Thymus (tissue), 11 donors: Measurements from ENCODE around the gene NEK10. TPM values are rescaled to one million over a fixed set of nuclear protein-coding genes. Genes with fewer than 3 reads are reported as not detected.

Experiments
- DNase-seq, 9 donors: peaks; one replicate each; pipeline ENCODE4 v3.0.0-alpha.2; 2013; ENCODE audit warnings: low spot score in 9 of 9, low read depth in 6 of 9, missing footprints in 1 of 9
- H3K27ac ChIP-seq, 2 donors: one replicate each; pipeline ENCODE4 v1.5.1; 2013; ENCODE audit warnings: control low read depth in 1 of 2, low read depth in 1 of 2, low read length in 1 of 2, mild to moderate bottlenecking in 1 of 2, moderate library complexity in 1 of 2
- H3K27me3 ChIP-seq, 2 donors: one replicate each; pipeline ENCODE4 v1.5.1; 2013; ENCODE audit warnings: low read length in 1 of 2; ENCODE audit not compliant: control insufficient read depth in 2 of 2, insufficient read depth in 1 of 2
- H3K36me3 ChIP-seq, 2 donors: one replicate each; pipeline ENCODE4 v1.5.1; 2013; ENCODE audit warnings: low read length in 1 of 2, mild to moderate bottlenecking in 1 of 2, moderate library complexity in 1 of 2; ENCODE audit not compliant: control insufficient read depth in 2 of 2, insufficient read depth in 2 of 2
- H3K4me1 ChIP-seq, 2 donors: one replicate each; pipeline ENCODE4 v1.5.1; 2013; ENCODE audit warnings: low read length in 2 of 2; ENCODE audit not compliant: control insufficient read depth in 2 of 2, insufficient read depth in 2 of 2
- H3K4me3 ChIP-seq, 2 donors: one replicate each; pipeline ENCODE4 v1.5.1; 2013; ENCODE audit warnings: low read length in 2 of 2, control low read depth in 1 of 2, mild to moderate bottlenecking in 1 of 2
- H3K9me3 ChIP-seq, 2 donors: one replicate each; pipeline ENCODE4 v1.5.1; 2013; ENCODE audit warnings: low read length in 1 of 2, mild to moderate bottlenecking in 1 of 2; ENCODE audit not compliant: control insufficient read depth in 2 of 2, insufficient read depth in 1 of 2
- WGBS: extraction: QIAGEN DNeasy Blood & Tissue Kit; methylation state at CpG from one replicate; pipeline ENCODE4 v1.1.7; 2013; 5-methylcytosine and 5-hydroxymethylcytosine counted together
- polyA plus RNA-seq: library from polyadenylated mRNA; stranded (reverse); fragments of 200-250 nt; gene quantifications from one replicate; pipeline ENCODE4 v1.2.3, GENCODE V29; 2013
- total RNA-seq: library from RNA; stranded (reverse); fragments of 120-200 nt; gene quantifications from one replicate; pipeline ENCODE4 v1.2.4, GENCODE V29; 2013
- donor health status: healthy.

NEK10 gene
- total and polyA plus RNA-seq, 2 donors = 0.76 to 0.87 TPM

DNA sequence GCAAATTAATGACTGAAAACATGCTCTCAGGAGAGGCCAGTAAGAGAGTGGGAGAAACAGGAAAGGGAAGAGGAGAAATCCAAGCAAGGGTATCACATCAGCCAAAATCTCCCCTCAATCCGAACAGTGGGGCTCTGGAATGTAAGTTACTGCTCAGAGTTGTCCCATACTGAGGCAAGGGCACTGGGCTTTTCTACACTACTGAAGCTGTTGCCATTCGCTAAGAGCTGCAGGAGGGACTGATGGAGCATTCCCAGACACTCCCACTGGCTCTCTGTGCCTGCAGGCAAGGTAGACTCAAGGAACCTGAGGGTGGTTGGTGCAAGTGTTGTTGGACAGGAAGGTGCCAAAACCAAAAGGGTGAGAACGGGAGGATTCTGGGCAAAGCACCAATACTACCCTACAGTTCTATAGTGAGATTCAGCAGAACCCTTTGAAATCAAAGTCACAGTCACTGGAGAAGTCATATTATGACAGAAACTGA is 46.1 kb downstream of the NEK10 start:
- no peaks in the 10 kb centered on the region for H3K27me3 ChIP-seq
- H3K4me1 ChIP-seq = peaks cover 0 to 4% of the 10 kb centered on the region in 2 donors
- H3K36me3 ChIP-seq = no peaks in the 10 kb centered on the region
- H3K9me3 ChIP-seq = no peaks in the 10 kb centered on the region
- H3K4me3 ChIP-seq = no peak overlapping the region
- no peak overlapping the region for H3K27ac ChIP-seq
- WGBS = 95% methylated on average over 3 of the region's 3 CpGs
- no peak for DNase-seq

DNA sequence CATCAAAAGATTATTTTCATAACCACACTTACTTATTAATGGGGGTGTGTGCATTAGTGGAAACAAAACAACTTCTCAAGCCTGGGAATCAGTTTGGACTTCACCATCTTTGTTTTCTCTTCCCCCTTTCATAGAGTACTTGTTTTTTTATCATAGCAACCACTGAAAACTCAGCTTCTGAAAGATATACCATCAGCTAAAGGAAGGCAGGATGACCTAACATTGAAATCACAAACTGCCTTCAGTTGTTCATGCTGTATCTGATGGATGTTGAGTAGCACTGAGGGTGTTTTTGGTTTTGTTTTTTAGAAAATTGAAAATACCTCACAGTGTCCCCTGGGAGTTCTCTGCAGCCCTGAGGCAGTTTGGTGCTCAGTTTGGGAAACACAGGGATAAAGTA is 46.5 kb downstream of the NEK10 start:
- Histone ChIP-seq H3K27ac (no peak overlapping the region), H3K9me3 (no peaks in the 10 kb centered on the region), H3K27me3 (no peaks in the 10 kb centered on the region), H3K36me3 (no peaks in the 10 kb centered on the region), H3K4me3 (no peak overlapping the region), H3K4me1 (peaks cover 0 to 4% of the 10 kb centered on the region in 2 donors)
- no peak for DNase-seq

DNA sequence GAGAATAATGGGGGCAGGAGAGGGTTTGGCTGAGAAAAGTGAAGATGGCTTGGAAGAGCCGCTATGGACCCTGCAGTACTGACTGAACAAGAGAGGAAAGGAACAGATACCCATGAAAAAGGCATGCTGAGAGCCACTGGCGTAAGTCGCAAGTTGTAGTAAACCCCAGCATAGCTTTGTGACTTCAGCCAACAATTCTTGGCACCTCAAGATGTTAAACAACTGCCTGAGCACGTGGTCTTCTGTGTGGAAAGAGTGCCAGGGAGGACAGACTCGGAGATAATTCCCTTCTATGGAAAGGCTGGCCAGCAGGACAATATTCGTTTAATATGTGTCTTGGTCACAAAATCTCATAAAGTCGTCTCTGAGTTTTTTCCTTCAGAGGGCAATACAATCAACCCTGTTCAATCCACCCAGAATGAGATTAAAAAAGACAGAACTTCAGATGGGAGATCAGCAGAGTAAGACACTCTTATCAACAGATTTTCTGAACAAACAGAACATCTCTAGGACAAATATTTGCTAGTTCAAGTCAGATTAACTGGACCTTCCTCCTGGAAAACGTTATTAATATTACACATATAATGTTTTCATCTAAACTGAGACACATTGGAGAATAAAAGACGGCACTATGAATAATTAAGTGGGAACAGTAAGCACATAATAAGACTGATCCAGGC is 49.2 kb downstream of the NEK10 start:
- no peaks in the 10 kb centered on the region for H3K36me3 ChIP-seq
- WGBS = 94% methylated on average over 9 of the region's 9 CpGs
- no peak overlapping the region for H3K4me3 ChIP-seq
- no peaks in the 10 kb centered on the region for H3K27me3 ChIP-seq
- H3K9me3 ChIP-seq = no peaks in the 10 kb centered on the region
- no peak overlapping the region for H3K27ac ChIP-seq
- no peak for DNase-seq
- no peaks in the 10 kb centered on the region for H3K4me1 ChIP-seq

DNA sequence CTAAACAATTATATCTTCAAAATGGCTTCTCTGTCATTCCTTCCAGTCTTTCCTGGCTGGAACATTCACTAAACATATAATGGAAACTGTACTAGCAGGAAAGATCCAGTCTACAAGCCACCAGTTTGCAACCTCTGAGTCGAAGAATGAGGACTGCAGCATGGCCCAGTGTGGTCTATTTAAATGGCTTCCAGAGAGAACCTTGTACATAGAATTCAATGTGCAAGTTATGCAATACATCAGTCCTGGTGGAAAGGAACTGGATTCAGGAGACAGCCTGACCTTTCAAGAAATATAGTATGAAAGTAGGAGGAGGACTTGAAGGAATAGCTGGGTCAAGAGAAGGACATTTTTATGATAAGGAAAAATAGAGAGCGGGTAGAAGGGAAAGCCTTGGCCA is 49.9 kb downstream of the NEK10 start:
- 98% methylated on average over 2 of the region's 2 CpGs for WGBS
- H3K9me3 ChIP-seq = no peaks in the 10 kb centered on the region

DNA sequence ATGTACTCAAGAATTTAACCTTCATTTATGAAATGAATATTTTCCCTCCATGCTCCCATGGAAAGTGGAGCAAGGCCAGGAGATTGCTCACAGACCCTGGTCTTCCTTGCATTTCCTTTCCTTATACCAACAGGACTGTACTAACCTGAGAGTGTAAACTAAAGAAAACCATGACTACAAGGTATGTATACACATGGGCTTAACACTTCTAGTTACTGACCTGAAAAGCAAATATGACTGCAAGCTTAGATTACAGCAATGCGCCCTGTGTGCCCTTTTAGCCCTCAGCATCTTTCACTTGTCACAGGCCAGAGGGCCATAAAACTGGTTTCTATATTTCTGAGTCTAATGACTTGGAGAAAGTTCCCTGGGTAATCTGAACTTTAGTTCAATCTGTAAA is 52.1 kb downstream of the NEK10 start:
- WGBS = 97% methylated on average over 1 of the region's 1 CpG
- Histone ChIP-seq H3K36me3 (no peaks in the 10 kb centered on the region), H3K4me3 (no peak overlapping the region), H3K9me3 (no peaks in the 10 kb centered on the region), H3K27me3 (no peaks in the 10 kb centered on the region), H3K4me1 (no peaks in the 10 kb centered on the region), H3K27ac (no peak overlapping the region)
- DNase-seq = no peak

More for the DNA sequence above, 49.9 kb downstream of the NEK10 start:
- no peaks in the 10 kb centered on the region for H3K4me1 ChIP-seq
- no peak for DNase-seq
- no peak overlapping the region for H3K4me3 ChIP-seq
- H3K27me3 ChIP-seq = no peaks in the 10 kb centered on the region
- no peak overlapping the region for H3K27ac ChIP-seq
- no peaks in the 10 kb centered on the region for H3K36me3 ChIP-seq

DNA sequence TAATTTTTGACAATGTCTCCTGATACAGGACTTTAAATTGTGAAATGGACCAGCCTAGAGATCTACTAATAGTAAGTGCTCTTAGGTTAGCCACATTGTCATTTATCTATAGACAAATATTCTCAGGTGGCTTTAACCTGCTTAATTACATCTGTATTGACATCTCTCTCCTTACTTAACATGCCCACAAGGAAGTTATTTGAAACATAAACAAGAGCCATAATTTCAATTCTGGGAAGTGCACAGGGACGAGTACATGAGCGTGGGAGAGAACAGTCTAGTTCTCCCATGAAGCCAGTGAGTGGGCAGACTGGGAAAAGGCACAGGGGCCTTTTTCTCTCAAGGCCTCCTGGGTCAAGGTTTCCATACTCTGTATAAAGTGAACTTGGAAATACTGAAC is 54.2 kb downstream of the NEK10 start:
- Histone ChIP-seq H3K4me1 (peaks cover 0 to 4% of the 10 kb centered on the region in 2 donors), H3K27me3 (no peaks in the 10 kb centered on the region), H3K27ac (no peak overlapping the region), H3K4me3 (no peak overlapping the region), H3K36me3 (no peaks in the 10 kb centered on the region), H3K9me3 (no peaks in the 10 kb centered on the region)
- WGBS = 98% methylated on average over 2 of the region's 2 CpGs
- no peak for DNase-seq

DNA sequence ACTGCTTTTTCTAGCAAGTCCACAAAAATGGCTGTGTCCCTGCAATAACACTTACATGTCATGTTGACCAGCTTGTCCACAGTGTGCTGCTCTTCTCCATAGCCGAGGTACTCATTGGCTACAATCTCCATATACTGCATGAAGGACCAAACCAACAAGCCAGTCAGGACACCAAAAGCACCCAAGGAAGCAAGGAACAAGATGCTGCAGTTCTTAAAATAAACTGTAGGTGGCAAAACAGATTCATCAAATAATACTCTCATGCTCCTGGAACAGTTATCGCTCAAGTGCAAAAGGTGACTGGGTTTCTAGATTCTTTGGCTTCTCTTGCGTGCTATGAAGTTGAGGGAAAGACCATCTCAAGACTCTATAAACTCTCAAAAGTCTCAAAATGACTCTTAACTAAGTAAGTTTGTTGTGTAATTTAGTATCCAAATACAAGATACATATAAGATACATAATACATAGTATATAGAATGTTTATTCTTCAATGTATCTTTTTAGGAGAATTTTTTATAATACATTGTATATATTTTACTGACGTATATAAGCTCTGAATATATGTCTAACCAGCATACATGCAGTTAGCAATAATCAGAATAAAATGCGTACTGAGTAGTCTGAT is 57.0 kb downstream of the NEK10 start:
- no peaks in the 10 kb centered on the region for H3K36me3 ChIP-seq
- no peak overlapping the region for H3K27ac ChIP-seq
- 59% methylated on average over 5 of the region's 5 CpGs for WGBS
- H3K4me1 ChIP-seq = peaks cover 0 to 4% of the 10 kb centered on the region in 2 donors
- no peaks in the 10 kb centered on the region for H3K9me3 ChIP-seq
- no peak overlapping the region for H3K4me3 ChIP-seq
- no peaks in the 10 kb centered on the region for H3K27me3 ChIP-seq
- DNase-seq = peak; percentile 33 to 85 (median 64)

DNA sequence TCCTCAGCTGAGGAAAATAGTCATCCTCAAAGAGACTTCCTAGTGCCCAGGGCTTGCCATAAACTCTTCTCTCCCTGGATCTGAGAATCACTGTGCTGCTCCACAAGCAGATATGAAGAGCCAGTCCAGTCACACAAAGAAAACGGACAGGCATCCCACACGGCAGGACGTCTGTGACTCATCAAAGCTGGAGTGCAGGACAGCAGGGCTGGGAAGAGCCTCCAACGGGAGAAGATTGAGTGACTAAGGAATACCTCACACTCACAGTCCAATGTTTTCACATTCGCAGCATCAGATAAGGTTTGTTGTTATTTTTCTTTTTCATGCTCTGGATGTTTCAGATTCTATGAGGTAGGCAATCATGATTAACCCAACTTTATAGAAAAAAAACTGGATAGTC is 57.8 kb downstream of the NEK10 start:
- Histone ChIP-seq H3K27ac (no peak overlapping the region), H3K9me3 (no peaks in the 10 kb centered on the region), H3K4me1 (peaks cover 0 to 4% of the 10 kb centered on the region in 2 donors), H3K36me3 (no peaks in the 10 kb centered on the region), H3K27me3 (no peaks in the 10 kb centered on the region), H3K4me3 (no peak overlapping the region)
- no peak for DNase-seq
- 94% methylated on average over 5 of the region's 5 CpGs for WGBS

DNA sequence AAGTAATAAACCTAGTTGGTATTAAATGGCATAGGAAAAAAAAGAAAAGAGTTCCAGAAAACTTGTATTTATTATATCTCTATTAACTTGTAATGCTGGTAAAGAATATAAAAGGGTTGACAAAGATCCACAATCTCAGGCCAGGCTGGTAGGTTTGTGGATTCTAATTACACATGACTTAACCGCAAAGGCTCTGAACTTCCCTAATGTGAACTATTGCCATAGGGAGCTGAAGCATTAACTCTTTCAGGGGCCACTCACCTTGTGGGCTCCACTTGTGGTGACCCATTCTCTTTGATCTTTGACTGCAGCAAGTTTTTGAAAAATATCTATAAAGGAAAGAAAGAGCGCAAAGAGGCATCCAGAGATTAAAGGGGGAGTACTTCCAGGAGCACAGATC is 58.5 kb downstream of the NEK10 start:
- H3K4me3 ChIP-seq = no peak overlapping the region
- H3K36me3 ChIP-seq = no peaks in the 10 kb centered on the region
- peaks cover 0 to 4% of the 10 kb centered on the region in 2 donors for H3K4me1 ChIP-seq
- H3K27me3 ChIP-seq = no peaks in the 10 kb centered on the region
- H3K9me3 ChIP-seq = no peaks in the 10 kb centered on the region
- peak in 1 of 9 donors; percentile 9 for DNase-seq
- 23% methylated on average over 2 of the region's 2 CpGs for WGBS
- no peak overlapping the region for H3K27ac ChIP-seq
